Measurements from ENCODE around the gene TMEM163.

Gene TMEM163

DNA sequence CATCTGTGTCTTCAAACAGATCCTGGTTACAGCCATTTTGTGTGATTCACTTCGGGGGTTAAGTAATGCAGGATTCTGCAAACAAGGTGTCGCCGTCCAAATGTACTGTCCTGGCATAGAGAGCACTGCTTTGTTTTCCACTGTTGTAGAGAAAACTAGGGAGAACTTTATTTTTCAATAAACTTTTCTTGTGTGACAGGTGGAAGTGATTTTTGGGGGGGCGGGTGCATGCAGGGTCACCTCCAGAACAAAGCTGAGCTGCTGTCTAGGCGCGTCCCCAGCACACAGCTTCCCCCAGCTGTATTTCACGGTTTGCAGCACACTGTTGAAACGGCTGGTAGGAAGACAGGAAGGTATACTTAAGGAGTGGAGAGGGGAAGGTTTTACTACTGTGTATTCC lies 264.4 kb downstream of the TMEM163 start:
- H3K4me3 ChIP-seq: no peak overlapping the region
- no peak overlapping the region for H3K27ac ChIP-seq

DNA sequence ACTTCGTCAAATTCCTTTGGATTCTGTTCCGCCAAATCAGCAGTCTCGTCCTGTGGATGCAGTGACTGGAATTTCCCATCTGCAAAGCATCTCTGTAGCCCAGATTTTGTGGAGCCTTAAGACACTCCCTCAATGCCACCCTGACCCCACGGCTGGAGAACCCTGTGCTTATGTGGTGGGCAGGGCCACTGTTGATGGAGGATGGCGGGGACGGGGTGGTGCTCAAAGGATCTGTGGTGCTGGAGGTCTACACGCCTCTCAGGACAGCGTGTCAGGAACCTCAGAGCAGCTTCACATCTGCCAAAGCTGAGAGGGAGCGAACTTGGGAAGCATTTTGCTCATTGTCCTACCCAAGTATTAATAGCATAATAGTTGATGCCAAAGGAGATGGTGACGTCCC lies 264.8 kb downstream of the TMEM163 start:
- Histone ChIP-seq H3K4me3 (no peak overlapping the region), H3K27ac (no peak overlapping the region)

DNA sequence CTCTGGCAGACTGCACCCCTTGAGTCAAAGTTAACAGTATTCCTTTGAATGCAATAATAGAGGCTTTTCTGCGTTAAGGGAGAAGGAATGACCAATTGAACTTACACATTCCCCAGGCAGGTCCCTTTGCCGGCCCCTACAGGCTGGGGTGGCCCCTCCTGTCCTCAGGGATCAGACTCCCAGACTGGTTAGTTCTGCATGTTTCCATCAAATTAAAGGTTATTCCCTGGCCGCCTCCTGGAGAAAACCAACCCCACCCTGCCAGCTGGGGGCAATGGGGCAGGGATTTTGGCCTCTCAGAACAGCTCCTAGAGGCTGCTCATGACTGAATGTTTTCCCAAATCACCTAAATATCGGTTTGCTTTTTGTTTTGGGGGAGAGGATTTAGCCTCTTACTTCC lies 265.3 kb downstream of the TMEM163 start:
- no peak overlapping the region for H3K4me3 ChIP-seq
- no peak overlapping the region for H3K27ac ChIP-seq

DNA sequence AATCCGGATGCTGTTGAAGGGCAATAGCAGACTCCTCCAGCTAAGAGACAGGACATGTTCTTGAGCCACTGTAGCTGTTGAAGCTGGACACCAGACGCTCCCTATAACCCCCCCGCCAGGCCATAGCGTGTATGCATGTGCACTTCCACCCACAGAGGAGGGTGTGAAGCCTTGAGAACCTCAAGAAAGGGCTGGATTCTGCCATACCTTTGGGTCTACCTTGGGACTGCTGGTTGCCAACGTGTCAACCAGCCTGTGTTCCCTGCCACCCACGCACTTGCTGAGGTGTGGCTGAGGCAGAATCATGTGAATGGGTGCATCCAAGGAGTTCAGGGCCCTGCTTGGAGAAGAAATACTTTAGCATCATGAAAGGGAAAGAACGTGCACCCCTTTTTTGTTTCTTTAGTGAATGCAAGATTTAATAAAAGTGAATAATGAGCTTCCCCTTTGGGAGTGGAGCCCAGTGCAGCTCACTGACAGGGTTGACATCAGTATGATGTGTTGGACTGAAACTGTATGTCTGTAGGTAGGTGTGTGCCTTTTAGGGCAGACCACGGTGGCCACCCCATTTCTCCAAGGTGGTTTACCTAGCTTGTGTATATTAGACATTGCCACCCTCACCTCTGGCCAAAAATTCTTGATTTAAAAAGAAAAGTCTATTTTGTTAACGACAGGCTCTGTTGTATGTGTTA lies 266.6 kb downstream of the TMEM163 start:
- no peak overlapping the region for H3K27ac ChIP-seq

DNA sequence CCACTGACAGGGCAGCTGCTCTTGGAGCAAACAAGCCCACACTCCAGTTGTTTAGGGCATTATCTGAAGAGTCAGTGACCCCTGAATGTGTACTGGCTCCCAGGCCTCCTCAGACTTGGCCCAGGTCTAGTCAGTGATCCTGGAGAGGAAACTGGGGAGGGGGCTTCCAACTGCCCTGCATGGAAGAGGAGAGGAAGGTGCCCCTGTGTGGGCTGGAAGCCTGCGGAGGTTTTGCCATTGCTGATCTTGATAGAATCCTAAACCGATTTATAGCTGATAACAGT lies 267.5 kb downstream of the TMEM163 start:
- Histone ChIP-seq H3K27ac (no peak overlapping the region), H3K4me3 (no peak overlapping the region)

More for the DNA sequence above, 266.6 kb downstream of the TMEM163 start:
- H3K4me3 ChIP-seq: no peak overlapping the region

DNA sequence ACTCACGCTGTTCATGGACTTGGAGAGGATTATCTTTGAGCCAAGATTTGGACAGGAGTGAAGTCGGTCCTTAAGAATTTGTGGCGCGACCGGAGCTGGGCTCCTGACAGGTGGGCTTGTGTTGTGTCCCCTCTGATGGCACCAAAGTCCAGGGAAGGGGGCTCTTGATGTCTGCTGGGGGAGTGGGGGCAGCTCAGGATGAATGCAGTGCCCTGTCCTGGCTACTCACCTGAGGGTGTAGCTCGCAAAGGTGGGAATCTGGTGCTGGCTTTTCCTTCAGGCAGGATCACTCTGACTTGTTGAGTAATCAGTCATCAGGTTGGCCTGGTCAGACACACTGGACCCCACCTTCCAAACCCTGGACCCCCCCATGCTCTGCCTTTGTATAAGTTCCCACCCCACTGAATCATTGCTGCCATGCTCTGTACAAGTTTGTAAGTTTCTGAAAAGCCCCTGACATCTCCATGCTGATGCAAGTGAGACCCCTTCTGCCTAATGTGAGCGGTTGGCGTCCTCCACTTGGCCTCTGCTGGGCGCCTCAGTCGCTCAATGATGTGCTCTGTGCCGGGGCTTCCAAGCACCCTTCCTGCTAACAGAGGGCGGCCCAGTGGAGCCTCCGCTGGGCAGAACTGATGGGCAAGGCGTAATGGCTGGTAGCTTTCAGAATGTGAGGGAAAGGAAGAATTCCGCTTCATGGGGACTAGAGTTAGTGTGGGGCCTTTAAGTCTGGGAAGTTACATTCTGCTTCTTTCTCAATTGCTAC lies 268.9 kb downstream of the TMEM163 start:
- no peak overlapping the region for H3K27ac ChIP-seq

DNA sequence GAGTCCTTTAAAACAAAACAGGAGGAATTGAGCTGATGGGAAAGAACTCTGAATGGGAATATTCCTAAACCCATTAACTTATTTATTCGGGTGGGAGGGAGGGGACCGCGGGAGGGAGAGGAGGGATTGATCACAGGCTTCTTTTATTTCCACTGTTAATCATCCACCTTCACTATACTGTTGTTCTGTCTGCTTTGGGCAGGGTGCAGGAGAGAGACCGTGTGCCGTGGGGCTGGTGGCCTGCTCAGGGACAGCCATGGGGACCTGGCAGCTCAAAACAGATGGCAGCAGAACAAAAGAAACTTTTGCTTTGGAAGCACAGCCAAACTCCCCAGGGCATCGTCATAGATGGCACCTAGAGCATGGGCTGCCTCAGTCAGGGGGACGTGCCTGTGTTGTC lies 269.6 kb downstream of the TMEM163 start:
- Histone ChIP-seq H3K27ac (no peak overlapping the region), H3K4me3 (no peak overlapping the region)

More for the DNA sequence above, 268.9 kb downstream of the TMEM163 start:
- no peak overlapping the region for H3K4me3 ChIP-seq

DNA sequence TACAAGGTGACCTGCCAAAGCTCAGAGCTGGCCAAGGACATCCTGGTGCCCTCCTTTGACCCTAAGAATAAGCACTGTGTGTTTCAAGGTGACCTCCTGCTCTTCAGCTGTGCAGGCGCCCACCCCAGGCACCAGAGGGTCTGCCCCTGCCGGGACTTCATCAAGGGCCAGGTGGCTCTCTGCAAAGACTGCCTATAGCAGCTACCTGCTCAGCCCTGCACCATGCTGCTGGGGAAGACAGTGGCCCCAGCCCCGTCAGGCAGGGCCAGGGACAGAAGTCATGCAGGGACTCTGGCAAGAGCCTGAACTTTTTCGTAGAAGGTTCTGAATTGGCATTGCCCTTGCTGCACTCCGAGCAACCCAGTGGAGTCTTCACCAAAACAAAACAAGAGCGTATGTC lies 270.1 kb downstream of the TMEM163 start:
- H3K27ac ChIP-seq: no peak overlapping the region
- no peak overlapping the region for H3K4me3 ChIP-seq

DNA sequence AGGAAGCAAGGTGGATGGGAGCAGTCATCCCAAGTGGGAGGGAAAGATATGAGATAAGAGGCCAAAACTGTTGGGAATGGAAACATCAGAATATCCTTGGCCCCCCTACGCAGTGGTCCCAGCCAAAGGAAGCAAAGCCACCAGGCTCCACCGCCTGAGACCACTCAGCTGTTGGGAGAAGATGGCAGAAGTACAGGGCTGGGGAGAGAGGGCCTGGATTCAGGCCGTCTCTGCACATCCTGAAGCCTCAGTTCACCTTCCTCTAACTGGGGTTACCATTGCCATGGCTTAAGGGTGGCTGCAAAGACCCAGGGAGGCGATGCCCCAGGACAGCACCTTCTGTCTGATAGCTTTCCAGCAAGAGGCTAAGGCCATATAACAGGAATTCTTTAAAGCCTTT lies 271.1 kb downstream of the TMEM163 start:
- H3K4me3 ChIP-seq: no peak overlapping the region
- no peak overlapping the region for H3K27ac ChIP-seq

DNA sequence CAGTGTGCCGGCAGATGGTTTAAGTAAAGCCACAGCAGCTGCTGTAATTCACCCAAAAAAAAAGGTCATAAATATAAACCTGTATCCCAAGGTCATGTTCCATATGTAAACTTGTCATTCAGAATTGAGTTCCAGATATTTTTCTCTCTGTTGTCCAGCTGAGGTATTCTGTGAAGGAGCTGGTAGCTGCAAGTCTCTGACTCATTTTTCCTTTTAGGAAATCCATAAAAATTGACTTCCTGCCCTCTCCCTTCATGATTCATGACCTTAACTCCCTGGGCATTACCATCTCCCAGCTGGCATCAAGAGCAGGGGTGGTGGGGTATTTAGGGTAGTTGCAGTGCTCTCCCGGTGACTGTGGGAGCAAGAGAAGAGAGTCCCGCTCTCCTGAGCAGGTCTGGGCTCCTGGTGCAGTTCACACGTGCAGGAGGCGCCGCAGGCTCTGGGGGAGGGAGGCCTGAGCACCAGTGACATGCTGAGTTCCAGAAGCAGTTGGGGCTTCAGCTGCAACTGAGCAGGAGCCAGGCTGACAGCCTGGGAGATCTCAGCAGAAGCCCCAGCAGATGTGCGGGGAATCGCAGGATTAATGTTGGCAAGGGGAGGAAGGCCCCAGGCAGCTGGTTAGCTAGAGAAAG lies 272.3 kb downstream of the TMEM163 start:
- Histone ChIP-seq H3K4me3 (no peak overlapping the region), H3K27ac (no peak overlapping the region)

DNA sequence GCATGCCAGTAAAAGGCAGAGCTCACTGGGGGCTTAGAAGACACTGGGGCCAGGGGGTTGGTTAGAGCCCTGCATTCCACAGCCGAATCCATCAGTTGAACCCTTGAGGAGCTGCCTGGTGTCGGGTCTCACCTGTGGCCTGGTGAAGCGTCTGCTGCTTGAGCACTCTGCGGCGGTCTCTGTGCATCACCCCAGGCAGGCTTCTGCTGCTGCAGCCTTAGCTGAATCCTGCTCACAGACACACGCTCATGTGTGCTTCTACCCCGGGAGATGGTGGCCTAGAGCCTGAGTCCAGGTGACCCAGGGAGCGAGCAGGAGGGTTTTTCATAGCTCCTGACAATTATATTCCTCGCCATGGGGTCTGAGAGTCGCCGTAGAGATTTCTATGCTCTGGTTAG lies 272.8 kb downstream of the TMEM163 start:
- H3K27ac ChIP-seq: no peak overlapping the region
- H3K4me3 ChIP-seq: no peak overlapping the region

DNA sequence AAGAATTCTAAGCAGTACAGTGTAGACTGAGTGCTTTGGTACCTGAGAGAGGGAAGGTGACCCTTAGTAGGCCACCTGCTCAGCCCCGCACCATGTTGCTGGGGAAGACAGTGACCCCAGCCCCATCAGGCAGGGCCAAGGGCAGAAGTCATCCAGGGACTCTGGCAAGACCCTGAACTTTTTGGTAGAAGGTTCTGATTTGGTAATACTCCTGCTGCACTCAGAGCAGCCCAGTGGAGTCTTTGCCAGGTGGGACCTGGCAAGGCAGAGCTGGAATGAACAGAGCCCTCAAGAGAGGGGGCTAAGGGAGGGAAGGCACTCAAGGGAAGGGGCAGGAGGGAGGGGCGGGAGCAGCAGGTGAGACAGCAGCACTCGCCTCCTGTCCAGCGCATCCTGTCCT lies 273.7 kb downstream of the TMEM163 start:
- no peak overlapping the region for H3K4me3 ChIP-seq
- no peak overlapping the region for H3K27ac ChIP-seq

DNA sequence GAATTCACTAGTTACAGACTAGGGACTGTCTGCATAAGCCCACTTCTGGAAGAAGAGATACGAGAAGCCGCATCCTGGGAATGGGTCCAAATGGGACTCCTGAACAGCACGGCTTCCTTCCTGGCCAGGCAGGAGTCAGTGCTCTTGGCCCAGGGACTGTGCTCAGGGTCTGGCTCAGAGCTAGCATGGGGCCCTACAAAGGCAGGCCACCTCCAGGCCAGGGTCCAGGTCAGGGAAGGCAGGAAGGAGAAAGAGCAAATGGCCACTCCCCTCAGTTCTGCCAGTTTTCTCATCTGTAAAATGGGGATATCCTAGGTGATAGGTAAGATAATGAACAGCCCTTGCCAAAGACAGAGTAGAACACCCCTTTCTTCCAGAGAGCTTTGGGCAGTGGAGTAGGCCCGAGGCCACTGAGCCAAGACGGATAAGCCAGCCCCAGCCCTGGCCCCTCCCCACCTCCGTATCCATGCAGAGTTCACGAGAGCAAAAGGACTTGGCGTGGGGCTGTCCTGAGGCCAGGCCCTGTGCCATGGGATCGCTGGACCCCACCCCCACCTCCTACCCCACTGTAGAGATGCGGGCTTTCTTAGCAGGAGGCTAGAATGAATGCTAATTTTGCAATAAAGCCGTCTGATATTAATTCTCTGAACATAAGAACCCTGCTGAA lies 274.9 kb downstream of the TMEM163 start:
- H3K27ac ChIP-seq: no peak overlapping the region
- H3K4me3 ChIP-seq: no peak overlapping the region

DNA sequence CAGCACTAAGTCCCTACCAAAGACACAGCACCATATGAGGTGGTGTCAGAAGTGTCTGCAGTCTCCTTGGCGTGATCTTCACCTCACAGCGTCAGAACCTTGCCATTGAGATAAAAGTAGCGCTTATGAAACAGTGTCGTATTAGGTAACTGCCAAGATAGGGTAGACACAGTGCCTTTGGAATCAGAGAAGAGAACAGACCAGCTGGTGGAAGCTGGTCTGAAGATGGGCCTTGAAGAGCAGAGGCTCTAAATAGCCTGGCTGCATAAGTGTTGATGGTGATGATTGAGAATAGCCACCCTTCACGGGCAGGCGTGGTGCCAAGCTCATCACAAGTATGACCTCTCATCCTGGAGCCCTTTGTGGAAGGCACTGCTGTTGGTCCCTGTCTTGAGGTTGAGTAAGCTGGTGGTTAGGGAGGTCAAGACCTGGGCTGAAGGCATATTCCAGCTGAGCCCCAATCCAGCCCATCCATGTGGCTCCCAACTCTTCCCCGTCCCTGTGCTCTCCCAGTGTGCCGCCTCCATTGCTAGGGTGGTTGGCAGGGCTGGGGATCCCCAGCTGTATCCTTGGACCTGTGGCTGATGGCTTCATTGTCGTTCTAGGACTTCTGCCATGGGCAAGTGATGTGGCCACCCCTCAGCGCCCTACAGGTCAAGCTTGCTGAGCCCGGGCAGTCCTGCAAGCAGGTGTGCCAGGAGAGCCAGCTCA lies 277.5 kb downstream of the TMEM163 start:
- Histone ChIP-seq H3K27ac (no peak overlapping the region), H3K4me3 (no peak overlapping the region)

DNA sequence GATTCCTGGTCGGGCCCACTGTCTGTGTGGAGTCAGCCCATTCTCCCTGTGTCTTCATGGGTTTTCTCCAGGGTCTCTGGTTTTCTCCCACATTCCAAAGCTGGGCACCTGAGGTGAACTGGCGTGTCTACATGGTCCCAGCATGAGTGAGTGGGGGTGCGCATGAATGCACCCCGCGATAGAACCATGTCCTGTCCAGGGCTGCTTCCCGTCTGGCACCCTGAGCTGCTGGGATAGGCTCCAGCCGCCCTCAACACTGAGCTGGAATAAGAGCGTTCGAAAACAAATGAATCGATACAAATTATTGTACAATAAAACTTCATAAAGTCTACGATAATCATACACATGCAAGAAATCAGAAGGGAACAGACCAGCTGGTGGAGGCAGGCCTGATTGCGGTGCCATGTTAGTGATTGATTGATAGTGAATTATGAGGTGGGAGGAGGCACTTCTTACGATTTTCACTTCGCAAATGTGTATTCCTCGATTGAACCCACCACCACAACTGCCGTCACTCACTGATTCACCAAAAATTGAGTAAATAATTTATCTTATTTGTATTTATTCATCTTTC lies 278.4 kb downstream of the TMEM163 start:
- Histone ChIP-seq H3K4me3 (no peak overlapping the region), H3K27ac (no peak overlapping the region)

DNA sequence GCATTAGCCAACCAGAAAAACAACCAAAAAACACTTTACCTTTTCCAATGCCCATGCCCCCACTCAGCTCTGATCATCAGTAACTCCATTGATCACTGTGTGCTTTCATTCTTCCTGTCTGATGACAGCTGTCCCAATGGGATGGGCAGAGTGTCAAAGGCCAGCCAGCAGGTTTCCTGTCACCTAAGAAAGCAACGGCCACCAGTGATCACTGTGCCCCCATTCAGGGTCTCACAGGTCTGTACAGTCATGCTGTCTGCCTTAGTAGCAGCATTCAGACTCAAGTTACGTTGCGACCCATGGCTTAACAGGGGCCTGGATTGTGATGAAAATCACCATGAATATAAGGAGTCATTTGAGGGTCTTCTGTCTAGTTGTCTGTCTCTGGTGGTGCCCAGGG lies 280.4 kb downstream of the TMEM163 start:
- no peak overlapping the region for H3K27ac ChIP-seq

DNA sequence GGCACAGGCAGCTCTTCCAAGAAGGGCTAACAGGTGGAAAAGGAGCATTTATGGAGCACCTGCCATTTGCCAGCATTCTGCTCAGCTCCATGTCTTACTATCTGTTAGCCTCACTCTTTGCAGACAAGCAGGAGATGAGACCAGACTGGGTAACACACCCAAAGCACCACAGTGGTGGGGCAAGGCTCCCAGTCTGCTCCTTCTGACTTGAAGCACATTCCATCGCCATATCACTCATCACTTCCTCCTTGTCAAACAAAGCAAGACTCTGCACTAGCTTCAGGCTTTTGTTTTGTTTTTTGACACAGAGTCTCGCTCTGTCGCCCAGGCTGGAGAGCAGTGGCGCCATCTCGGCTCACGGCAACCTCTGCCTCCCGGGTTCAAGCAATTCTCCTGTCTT lies 282.1 kb downstream of the TMEM163 start:
- H3K27ac ChIP-seq: no peak overlapping the region
- no peak overlapping the region for H3K4me3 ChIP-seq

More for the DNA sequence above, 280.4 kb downstream of the TMEM163 start:
- no peak overlapping the region for H3K4me3 ChIP-seq

DNA sequence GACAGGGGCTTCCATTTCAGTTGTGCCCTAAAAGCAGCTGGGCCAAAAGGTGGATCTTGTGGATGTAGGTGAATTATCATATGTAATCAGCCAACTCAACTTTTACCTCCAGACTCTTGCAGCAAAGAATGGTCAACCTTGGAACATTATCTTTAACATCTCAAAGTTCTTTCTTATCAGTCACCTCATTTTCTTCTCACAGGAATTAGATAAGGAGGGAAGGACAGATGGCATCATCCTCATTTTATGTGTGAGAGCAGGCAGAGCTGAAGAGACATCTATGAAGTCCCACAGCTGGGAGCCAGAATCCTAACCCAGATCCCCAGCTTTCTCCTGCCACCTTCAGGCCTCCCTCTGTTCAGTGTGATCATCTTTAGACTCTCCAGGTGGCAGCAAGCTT lies 282.9 kb downstream of the TMEM163 start:
- no peak overlapping the region for H3K27ac ChIP-seq

DNA sequence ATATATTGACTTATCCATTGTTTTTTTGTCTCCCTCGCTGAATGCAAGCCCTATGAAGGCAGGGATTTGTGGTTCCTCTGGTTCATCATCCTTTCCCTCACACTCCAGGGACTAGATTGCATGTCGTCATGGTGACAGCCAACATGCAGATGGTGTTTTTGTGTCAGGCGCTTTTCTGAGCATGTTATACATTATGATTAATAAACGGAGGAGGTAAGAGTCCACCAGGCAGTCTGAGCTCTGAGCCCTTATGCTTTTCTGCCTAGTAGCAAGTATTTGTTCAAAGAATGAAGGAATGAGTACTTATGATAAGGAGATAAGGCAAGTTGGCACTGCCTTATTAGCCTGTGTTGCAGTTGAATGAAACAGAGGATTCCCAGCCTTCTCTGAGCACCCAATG lies 283.3 kb downstream of the TMEM163 start:
- Histone ChIP-seq H3K27ac (no peak overlapping the region), H3K4me3 (no peak overlapping the region)

More for the DNA sequence above, 282.9 kb downstream of the TMEM163 start:
- H3K4me3 ChIP-seq: no peak overlapping the region

DNA sequence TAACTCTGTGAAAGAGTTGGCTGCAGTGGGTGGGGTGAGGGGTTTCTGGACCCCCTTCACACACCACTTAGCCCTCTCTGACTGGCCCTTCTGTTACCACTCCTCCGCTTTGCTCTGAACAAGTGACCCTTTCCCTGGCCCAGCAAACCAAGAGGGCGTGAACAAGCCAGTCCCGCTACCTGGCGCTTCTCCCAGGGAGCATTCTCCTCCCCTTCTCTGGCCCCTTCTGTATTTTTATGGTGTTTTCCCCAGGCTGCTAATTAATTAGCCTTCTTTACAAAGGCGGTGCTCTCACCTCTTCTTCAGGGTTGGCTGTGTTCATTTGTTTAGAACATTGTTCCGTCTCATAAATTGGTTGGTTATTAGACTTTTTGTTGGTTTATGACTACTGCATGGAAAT lies 284.8 kb downstream of the TMEM163 start:
- Histone ChIP-seq H3K27ac (no peak overlapping the region), H3K4me3 (no peak overlapping the region)

All from skin epidermis (tissue), 12 donors.